ENCODE results near the gene FBXW8. TPM values are rescaled to one million over a fixed set of nuclear protein-coding genes. Genes with fewer than 3 reads are reported as not detected.

The FBXW8 gene
- polyA plus RNA-seq, 2 of the 4 experiments (the other 2 are of a cell fraction): 9.8 to 15.7 TPM

DNA sequence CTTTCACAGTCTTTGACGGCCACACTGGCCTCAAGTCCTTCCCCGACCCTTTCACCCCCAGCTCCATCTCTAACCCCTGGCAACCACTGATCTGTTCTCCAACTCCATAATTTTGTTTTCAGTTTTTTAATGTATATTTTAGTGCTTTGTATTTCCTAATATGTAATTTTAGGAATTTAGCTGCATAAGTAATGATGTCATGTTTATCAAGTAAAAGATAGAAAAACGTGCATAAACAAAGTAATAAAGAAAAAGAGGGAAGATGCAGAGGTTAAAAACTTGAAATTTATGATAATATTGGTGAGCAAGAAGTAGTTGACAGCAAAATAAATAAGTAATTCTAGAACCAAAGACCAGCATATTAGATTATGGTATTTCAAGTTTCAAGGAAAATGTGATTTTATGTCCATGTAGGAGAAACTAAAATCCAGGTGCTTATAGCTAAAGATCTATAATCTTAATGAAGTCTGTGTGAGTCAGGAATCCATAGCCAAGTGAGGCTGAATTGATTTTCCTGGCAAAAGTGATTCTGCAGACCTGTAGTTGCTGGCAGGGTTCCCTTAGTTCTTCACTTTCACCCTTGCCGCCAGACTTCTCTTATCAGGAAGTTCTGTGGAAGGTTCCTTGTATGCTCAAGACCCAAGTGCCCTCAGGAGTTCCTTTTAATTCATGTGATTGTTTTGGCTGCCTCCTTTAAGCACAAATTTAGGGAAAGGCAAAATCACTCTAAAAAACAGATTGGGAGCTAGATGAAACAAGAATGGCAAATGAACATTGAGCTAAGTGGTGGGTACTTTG lies 24.4 kb downstream of the FBXW8 start:
- no peak for TF ChIP-seq NR3C1 (IDR thresholded peaks at IDR 0.05)
- TF ChIP-seq ZC3H11A (IDR thresholded peaks at IDR 0.05): no peak
- TF ChIP-seq POLR2A (IDR thresholded peaks at IDR 0.05; ENCODE audit: low read length): no peak
- no peak for TF ChIP-seq RFX5 (IDR thresholded peaks at IDR 0.05)
- TF ChIP-seq HEYL (CRISPR knock-in tag; IDR thresholded peaks at IDR 0.05): no peak
- CTCF ChIA-PET: no interaction called here
- FAIRE-seq: no peak

DNA sequence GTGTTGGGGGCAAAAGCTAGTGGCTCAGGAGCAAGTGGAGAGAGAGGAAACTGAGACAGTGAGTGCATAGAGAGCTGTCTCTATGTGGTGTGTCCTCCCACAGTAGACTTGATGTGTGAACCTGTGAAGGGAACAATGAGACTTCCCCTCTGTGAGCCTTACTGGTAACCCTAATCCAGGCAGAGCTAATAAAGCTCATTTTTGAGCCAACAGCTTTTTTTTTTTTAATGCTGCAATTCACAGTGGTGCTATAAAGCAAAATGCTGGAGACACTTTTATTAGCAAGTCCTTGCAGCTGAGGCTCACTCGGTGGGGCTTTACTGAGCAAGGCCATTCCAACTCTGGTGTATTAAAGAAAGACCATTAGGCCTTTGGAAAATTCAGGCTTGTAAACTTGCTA lies 26.9 kb downstream of the FBXW8 start:
- WGBS (ENCODE audit: missing lambda C conversion rate): 83% methylated on average over 1 of the region's 1 CpG
- ChIA-PET POLR2A (no interaction called here), CTCF (interaction anchor here (0.6 to 1.3 kb wide), 3 partner anchors 18 to 115 kb away, joined by 3 to 4 read pairs (median 4); no protein-coding TSS in a partner anchor)
- H3K9me3 ChIP-seq: peaks cover 3% of the 10 kb centered on the region; the same call in 1 of the 3 replicates
- FAIRE-seq (no peak), DNase-seq (ENCODE audit: low read depth in 1 of 2, low spot score in 1 of 2) (no peak), ATAC-seq (no peak)
- H3K4me3 ChIP-seq: no peak overlapping the region
- no peak overlapping the region for H3K27ac ChIP-seq
- H3K4me1 ChIP-seq: no peaks in the 10 kb centered on the region
- no peak overlapping the region for H3K4me2 ChIP-seq
- TF ChIP-seq ELK1 (IDR thresholded peaks at IDR 0.05; ENCODE audit: low read depth, low read length) (no peak), NPAS2 (CRISPR knock-in tag; IDR thresholded peaks at IDR 0.05; ENCODE audit: borderline replicate concordance) (no peak), POLR2AphosphoS2 (conservative IDR thresholded peaks at IDR 0.05; ENCODE audit: low read length) (no peak), MYC (IDR thresholded peaks at IDR 0.05; ENCODE audit: borderline replicate concordance, low read length) (no peak), SMC3 (IDR thresholded peaks at IDR 0.05) (no peak), RFX5 (IDR thresholded peaks at IDR 0.05) (no peak), HOXB13 (CRISPR knock-in tag; IDR thresholded peaks at IDR 0.05; ENCODE audit: low read depth) (no peak), KDM1A (IDR thresholded peaks at IDR 0.05; ENCODE audit: low read depth) (no peak), HEYL (CRISPR knock-in tag; IDR thresholded peaks at IDR 0.05) (no peak), JUNB (IDR thresholded peaks at IDR 0.05) (no peak), MAZ (IDR thresholded peaks at IDR 0.05; ENCODE audit: borderline replicate concordance, low read depth, low read length) (no peak), BHLHE40 (IDR thresholded peaks at IDR 0.05; ENCODE audit: low read depth, low read length) (no peak), ZFP36 (IDR thresholded peaks at IDR 0.05; ENCODE audit: borderline replicate concordance, partially characterized antibody) (no peak), EP300 (IDR thresholded peaks at IDR 0.05) (no peak), POLR2A (IDR thresholded peaks at IDR 0.05; ENCODE audit: low read length) (no peak), ZC3H11A (IDR thresholded peaks at IDR 0.05) (no peak), CTCF (IDR thresholded peaks at IDR 0.05) (no peak), ESRRA (IDR thresholded peaks at IDR 0.05; ENCODE audit: borderline replicate concordance, low read length) (no peak)
- TF ChIP-seq, protein P1, sequence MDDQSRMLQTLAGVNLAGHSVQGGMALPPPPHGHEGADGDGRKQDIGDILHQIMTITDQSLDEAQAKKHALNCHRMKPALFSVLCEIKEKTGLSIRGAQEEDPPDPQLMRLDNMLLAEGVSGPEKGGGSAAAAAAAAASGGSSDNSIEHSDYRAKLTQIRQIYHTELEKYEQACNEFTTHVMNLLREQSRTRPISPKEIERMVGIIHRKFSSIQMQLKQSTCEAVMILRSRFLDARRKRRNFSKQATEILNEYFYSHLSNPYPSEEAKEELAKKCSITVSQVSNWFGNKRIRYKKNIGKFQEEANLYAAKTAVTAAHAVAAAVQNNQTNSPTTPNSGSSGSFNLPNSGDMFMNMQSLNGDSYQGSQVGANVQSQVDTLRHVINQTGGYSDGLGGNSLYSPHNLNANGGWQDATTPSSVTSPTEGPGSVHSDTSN (IDR thresholded peaks at IDR 0.05): no peak

More for the DNA sequence above, 24.4 kb downstream of the FBXW8 start:
- Histone ChIP-seq H3K4me3 (no peak overlapping the region), H3K4me2 (no peak overlapping the region), H3K9me3 (no peaks in the 10 kb centered on the region), H3K4me1 (no peaks in the 10 kb centered on the region), H3K27ac (no peak overlapping the region)
- DNase-seq (ENCODE audit: low read depth in 1 of 2, low spot score in 1 of 2): no peak
- POLR2A ChIA-PET: no interaction called here
- WGBS (ENCODE audit: missing lambda C conversion rate): 84% methylated on average over 4 of the region's 4 CpGs
- no peak for ATAC-seq
